Hippocampal formation (tissue), 2 donors: ENCODE data around the gene MOB4.

Experiments used
- DNase-seq, 2 donors: peaks; one replicate each; lab custom pipeline; 2025; lab: John Stamatoyannopoulos, UW

The MOB4 gene

GRCh38 chr2:197591339-197592072 lies 75.6 kb downstream of the MOB4 start:
- no peak for DNase-seq

GRCh38 chr2:197596766-197597165 lies 80.9 kb downstream of the MOB4 start:
- DNase-seq = peak in 1 of 2 donors; percentile 43

- no peak for DNase-seq
Measured at GRCh38 chr2:197597166-197597565, 81.3 kb downstream of the MOB4 start.

GRCh38 chr2:197598450-197598849 lies 82.6 kb downstream of the MOB4 start:
- DNase-seq = no peak

GRCh38 chr2:197599285-197599965 lies 83.6 kb downstream of the MOB4 start:
- DNase-seq = no peak

GRCh38 chr2:197600306-197600705 lies 84.4 kb downstream of the MOB4 start:
- DNase-seq = no peak

GRCh38 chr2:197601726-197602125 lies 85.9 kb downstream of the MOB4 start:
- no peak for DNase-seq
